Activated naive CD8-positive, alpha-beta T cell treated with anti-CD3 and anti-CD28 coated beads for 36 hours (primary cell): ENCODE data around the gene ELOVL5. TPM values are rescaled to one million over a fixed set of nuclear protein-coding genes. Genes with fewer than 3 reads are reported as not detected.

ENCODE experiments used
- DNase-seq: peaks from one replicate; pipeline ENCODE4 v3.0.0; 2021
- H3K27ac Mint-ChIP-seq: one replicate; pipeline ENCODE4 v1.8.0; 2022; ENCODE audit warnings: mild to moderate bottlenecking, moderate library complexity, mixed read lengths
- H3K27me3 Mint-ChIP-seq: one replicate; pipeline ENCODE4 v1.8.0; 2022; ENCODE audit warnings: mild to moderate bottlenecking, mixed read lengths
- H3K36me3 Mint-ChIP-seq: one replicate; pipeline ENCODE4 v1.8.0; 2021; ENCODE audit warnings: mild to moderate bottlenecking, mixed read lengths
- H3K4me1 Mint-ChIP-seq: one replicate; pipeline ENCODE4 v1.8.0; 2021; ENCODE audit warnings: mixed read lengths
- H3K4me3 Mint-ChIP-seq: one replicate; pipeline ENCODE4 v1.8.0; 2022; ENCODE audit warnings: mild to moderate bottlenecking, moderate library complexity, mixed read lengths
- H3K9me3 Mint-ChIP-seq: one replicate; pipeline ENCODE4 v1.8.0; 2022; ENCODE audit warnings: mixed read lengths
- total RNA-seq, 2 experiments: library from RNA; stranded (reverse); gene quantifications; one replicate each; pipeline ENCODE4 v1.2.3, GENCODE V29; 2021

Gene ELOVL5
- total RNA-seq, 2 experiments from 2014 or later, result 86.2 to 88.3 TPM

GRCh38 chr6:53366128-53366641 lies 17.4 kb upstream of the ELOVL5 start:
- H3K9me3 Mint-ChIP-seq, result peaks cover 6% of the 10 kb centered on the region
- no peak overlapping the region for H3K4me3 Mint-ChIP-seq
- DNase-seq, result no peak
- no peak overlapping the region for H3K27ac Mint-ChIP-seq
- peaks cover 16% of the 10 kb centered on the region for H3K4me1 Mint-ChIP-seq
- H3K36me3 Mint-ChIP-seq, result peaks cover 10% of the 10 kb centered on the region
- H3K27me3 Mint-ChIP-seq, result peaks cover 8% of the 10 kb centered on the region

DNA sequence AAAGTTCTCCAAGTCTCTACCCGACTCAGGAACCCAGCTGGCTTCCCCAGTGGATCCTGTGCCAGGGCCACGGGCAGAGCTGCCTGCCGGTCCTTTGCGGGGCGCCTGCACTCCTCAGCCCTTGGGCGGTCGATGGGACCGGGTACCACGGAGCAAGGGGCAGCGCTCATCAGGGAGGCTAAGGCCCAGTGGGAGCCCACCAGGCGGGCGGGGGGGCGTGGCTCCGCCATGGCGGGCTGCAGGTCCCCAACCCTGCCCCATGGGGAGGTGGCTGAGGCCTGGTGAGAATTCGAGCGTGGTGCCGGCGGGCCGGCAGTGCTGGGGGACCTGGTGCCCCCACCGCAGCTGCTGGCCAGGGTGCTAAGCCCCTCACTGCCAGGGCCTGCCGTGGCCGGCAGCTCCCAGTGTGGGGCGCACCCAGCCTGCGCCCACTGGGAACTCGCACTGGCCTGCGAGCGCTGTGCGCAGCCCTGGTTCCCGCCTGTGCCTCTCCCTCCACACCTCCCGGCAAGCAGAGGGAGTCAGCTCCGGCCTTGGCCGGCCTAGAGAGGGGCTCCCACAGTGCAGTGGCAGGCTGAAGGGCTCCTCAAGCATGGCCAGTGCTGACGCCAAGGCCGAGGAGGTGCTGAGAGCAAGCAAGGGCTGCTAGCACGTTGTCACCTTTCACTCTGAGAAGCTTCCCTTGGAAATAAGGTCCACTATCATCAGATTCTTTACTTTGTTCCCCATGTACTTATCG lies 14.8 kb upstream of the ELOVL5 start:
- H3K36me3 Mint-ChIP-seq, result peaks cover 10% of the 10 kb centered on the region
- peaks cover 30% of the 10 kb centered on the region for H3K4me1 Mint-ChIP-seq
- H3K4me3 Mint-ChIP-seq, result no peak overlapping the region
- peaks cover 7% of the 10 kb centered on the region for H3K9me3 Mint-ChIP-seq
- H3K27me3 Mint-ChIP-seq, result no peaks in the 10 kb centered on the region
- DNase-seq, result no peak
- no peak overlapping the region for H3K27ac Mint-ChIP-seq

GRCh38 chr6:53361549-53362031 lies 12.8 kb upstream of the ELOVL5 start:
- peaks cover 3% of the 10 kb centered on the region for H3K9me3 Mint-ChIP-seq
- H3K36me3 Mint-ChIP-seq, result peaks cover 2% of the 10 kb centered on the region
- H3K27me3 Mint-ChIP-seq, result no peaks in the 10 kb centered on the region
- peaks cover 34% of the 10 kb centered on the region for H3K4me1 Mint-ChIP-seq
- peak; percentile 50 for DNase-seq
- peak overlapping the region; percentile 30 for H3K4me3 Mint-ChIP-seq
- peak overlapping the region; percentile 75 for H3K27ac Mint-ChIP-seq

DNA sequence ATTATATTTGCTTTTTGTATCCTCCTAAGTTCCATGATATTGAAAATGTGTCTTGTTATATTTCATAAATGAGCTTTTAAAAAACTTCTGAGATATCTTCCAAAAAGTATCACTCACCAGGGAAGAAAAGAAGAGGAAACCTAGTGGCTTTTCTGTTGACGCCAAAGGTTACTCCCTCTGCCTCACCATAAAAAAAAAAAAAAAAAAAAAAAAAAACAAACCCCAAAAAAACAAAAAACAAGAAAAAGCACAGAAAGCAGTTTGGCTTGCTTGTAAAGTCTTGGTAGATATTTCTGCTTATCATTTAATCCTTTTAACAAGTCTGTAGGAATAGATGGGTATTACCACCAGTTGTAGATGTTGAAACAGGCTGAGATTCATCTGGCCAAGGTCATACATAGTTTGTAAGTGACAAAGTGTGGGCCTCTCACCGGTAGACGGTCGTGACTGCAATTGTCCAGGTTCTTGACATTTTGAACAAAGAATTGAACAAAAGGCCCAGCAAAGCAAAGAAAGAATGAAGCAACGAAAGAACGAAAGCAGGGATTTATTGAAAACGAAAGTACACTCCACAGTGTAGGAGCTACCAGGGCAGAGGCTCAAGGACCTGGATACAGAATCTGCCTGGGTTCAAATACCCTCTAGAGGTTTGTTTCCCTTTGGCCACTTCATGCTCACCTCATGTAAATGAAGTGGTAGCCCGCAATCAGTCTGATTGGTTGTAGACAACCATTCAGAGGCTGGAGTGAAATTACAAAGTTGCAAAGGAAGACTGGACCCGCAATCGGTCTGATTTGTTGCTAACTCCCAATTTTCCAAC lies 11.6 kb upstream of the ELOVL5 start:
- peaks cover 34% of the 10 kb centered on the region for H3K4me1 Mint-ChIP-seq
- peaks cover 1% of the 10 kb centered on the region for H3K9me3 Mint-ChIP-seq
- H3K27ac Mint-ChIP-seq, result peak overlapping the region; percentile 99
- DNase-seq, result no peak
- peak overlapping the region; percentile 92 for H3K4me3 Mint-ChIP-seq
- peaks cover 2% of the 10 kb centered on the region for H3K36me3 Mint-ChIP-seq
- no peaks in the 10 kb centered on the region for H3K27me3 Mint-ChIP-seq

- peaks cover 2% of the 10 kb centered on the region for H3K36me3 Mint-ChIP-seq
- DNase-seq, result no peak
- peak overlapping the region; percentile 99 for H3K27ac Mint-ChIP-seq
- peak overlapping the region; percentile 92 for H3K4me3 Mint-ChIP-seq
- H3K27me3 Mint-ChIP-seq, result no peaks in the 10 kb centered on the region
- H3K9me3 Mint-ChIP-seq, result peaks cover 1% of the 10 kb centered on the region
- peaks cover 34% of the 10 kb centered on the region for H3K4me1 Mint-ChIP-seq
Observed at GRCh38 chr6:53359843-53360092, 11.0 kb upstream of the ELOVL5 start.

DNA sequence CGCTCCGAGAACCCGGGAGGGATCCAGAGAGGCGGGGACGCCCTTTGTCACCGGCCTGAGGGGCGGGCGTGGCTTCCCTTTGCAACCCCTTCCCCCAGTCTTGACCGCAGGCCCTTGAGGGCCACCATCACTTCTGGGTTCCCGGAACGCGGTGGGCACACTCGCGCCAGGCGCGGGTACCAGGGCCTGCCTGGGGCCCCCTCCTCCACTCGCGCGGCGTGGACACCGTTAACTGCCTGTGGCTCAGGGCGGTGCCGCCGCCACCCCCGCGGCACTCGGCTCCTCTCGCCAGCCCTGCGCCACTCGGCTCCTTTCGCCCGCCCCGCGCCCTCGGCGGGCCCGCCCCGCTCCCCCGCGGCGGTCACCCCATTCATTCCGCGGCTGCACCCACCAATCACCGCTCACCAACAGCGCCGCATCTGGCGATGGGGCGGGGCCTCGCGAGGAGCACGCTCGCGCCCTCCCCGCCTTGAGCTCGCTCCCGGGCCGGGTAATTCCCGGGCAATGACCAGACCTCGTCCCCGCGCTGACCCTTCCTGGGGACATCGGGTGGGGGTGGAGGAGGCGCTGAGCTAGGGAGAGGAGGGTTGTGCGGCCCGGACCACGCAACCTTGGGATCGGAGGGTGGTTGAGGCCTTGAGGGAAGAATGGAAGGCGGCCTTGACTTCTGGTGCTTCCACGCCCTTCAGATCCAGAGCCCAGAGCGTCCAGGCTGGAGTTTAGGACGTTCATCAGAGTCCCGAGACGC lies 10.5 kb upstream of the ELOVL5 start:
- Mint-ChIP-seq H3K4me3 (peak overlapping the region; percentile 92), H3K27ac (peak overlapping the region; percentile 99), H3K4me1 (peaks cover 34% of the 10 kb centered on the region), H3K36me3 (peaks cover 2% of the 10 kb centered on the region), H3K9me3 (peaks cover 1% of the 10 kb centered on the region), H3K27me3 (no peaks in the 10 kb centered on the region)
- DNase-seq, result peak; percentile 95

- no peak for DNase-seq
- H3K27me3 Mint-ChIP-seq, result no peaks in the 10 kb centered on the region
- H3K4me3 Mint-ChIP-seq, result peak overlapping the region; percentile 82
- H3K4me1 Mint-ChIP-seq, result peaks cover 34% of the 10 kb centered on the region
- H3K9me3 Mint-ChIP-seq, result peaks cover 1% of the 10 kb centered on the region
- peak overlapping the region; percentile 99 for H3K27ac Mint-ChIP-seq
- peaks cover 2% of the 10 kb centered on the region for H3K36me3 Mint-ChIP-seq
Observed at GRCh38 chr6:53358440-53359094, 9.8 kb upstream of the ELOVL5 start.

GRCh38 chr6:53357576-53358360 lies 9.0 kb upstream of the ELOVL5 start:
- no peak for DNase-seq
- H3K36me3 Mint-ChIP-seq, result peaks cover 2% of the 10 kb centered on the region
- H3K27ac Mint-ChIP-seq, result peak overlapping the region; percentile 60
- H3K4me1 Mint-ChIP-seq, result peaks cover 34% of the 10 kb centered on the region
- no peaks in the 10 kb centered on the region for H3K27me3 Mint-ChIP-seq
- H3K4me3 Mint-ChIP-seq, result no peak overlapping the region
- peaks cover 1% of the 10 kb centered on the region for H3K9me3 Mint-ChIP-seq

- no peak overlapping the region for H3K27ac Mint-ChIP-seq
- no peak for DNase-seq
- H3K36me3 Mint-ChIP-seq, result no peaks in the 10 kb centered on the region
- H3K9me3 Mint-ChIP-seq, result no peaks in the 10 kb centered on the region
- no peaks in the 10 kb centered on the region for H3K27me3 Mint-ChIP-seq
- peaks cover 8% of the 10 kb centered on the region for H3K4me1 Mint-ChIP-seq
- no peak overlapping the region for H3K4me3 Mint-ChIP-seq
Observed at GRCh38 chr6:53353624-53354023, 4.9 kb upstream of the ELOVL5 start.

DNA sequence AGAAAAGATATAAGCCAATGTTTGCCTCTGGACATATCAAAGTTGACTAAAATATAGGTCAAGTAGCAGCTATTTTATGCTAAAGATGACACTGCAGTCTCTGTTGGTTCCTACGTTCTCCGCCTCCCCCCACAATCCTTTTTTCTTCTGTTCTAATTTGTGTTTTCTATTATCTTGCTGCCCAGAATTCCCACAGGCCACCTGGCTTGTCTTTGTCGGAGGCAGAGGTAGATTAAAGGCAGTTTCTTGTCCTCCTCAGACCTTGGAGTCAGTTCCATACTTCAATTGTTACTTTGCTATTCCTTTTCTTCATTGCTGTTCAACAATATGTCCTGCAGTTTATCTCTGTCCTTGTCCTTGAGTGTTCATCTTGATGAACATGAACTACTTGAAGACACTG lies 3.6 kb upstream of the ELOVL5 start:
- Mint-ChIP-seq H3K4me3 (no peak overlapping the region), H3K27me3 (no peaks in the 10 kb centered on the region), H3K4me1 (peaks cover 3% of the 10 kb centered on the region), H3K9me3 (no peaks in the 10 kb centered on the region), H3K36me3 (peaks cover 2% of the 10 kb centered on the region), H3K27ac (no peak overlapping the region)
- DNase-seq, result no peak

DNA sequence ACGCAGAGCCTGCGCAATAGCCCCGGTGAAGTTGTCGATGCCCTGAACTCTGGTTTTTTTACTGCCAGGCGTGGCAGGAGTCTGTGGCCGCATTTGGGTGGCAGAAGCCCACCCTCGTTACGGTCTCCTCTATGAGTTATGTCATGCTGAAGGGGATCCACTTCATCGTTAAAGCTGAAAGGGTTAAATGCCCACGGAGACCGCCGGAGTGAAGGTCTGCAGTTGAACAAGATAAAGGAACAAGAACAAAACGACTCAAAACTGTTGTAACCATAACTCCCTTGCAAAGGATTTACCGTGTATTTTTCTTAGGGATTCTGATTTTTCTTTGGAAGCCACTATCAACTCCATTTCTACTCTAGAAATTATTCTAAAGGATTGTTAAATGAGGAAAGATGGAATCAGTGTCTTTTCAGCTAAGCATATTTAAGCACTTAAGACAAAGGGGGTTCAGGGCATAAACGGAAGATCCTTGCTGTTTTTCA lies 501 bp upstream of the ELOVL5 start:
- no peaks in the 10 kb centered on the region for H3K27me3 Mint-ChIP-seq
- H3K36me3 Mint-ChIP-seq, result peaks cover 24% of the 10 kb centered on the region
- H3K4me1 Mint-ChIP-seq, result peaks cover 30% of the 10 kb centered on the region
- peak overlapping the region; percentile 80 for H3K27ac Mint-ChIP-seq
- no peak for DNase-seq
- no peaks in the 10 kb centered on the region for H3K9me3 Mint-ChIP-seq
- H3K4me3 Mint-ChIP-seq, result peak overlapping the region; percentile 92

- peaks cover 28% of the 10 kb centered on the region for H3K36me3 Mint-ChIP-seq
- peaks cover 42% of the 10 kb centered on the region for H3K4me1 Mint-ChIP-seq
- H3K27me3 Mint-ChIP-seq, result no peaks in the 10 kb centered on the region
- H3K27ac Mint-ChIP-seq, result peak overlapping the region; percentile 87
- peak overlapping the region; percentile 92 for H3K4me3 Mint-ChIP-seq
- DNase-seq, result peak; percentile 60
- no peaks in the 10 kb centered on the region for H3K9me3 Mint-ChIP-seq
Observed at GRCh38 chr6:53347921-53348370, 804 bp downstream of the ELOVL5 start.

DNA sequence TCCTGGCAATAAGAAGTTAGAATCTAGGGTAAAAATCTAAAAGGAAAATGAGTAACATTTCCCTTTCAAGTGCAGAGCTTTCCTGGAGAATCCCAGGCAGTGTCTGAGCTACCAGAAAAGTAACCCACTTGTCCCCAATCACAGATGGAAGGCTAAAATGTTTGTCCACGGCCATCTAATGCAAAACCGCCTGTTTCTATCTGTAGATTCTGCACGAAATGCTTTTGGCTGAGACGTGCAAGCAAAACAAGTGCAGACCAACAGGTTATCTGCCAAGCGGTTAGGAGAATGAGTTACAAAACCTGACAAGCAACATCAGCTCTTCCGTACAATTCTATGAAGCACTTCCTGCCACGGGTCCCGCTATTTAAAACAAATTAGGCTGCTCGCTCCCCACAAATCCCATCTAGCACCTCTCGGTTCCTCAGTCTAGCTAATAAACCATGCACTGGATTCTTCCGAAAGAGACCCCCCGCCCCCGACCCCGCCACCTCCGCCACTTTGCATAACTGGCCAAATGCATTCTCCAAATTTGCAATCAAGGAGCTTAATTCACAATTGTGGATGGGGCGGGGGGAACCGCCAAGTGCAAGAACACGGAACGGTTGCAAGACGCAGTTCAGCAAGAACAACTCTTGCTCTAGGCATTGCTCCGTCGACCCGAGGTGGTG lies 1.4 kb downstream of the ELOVL5 start:
- Mint-ChIP-seq H3K36me3 (peaks cover 32% of the 10 kb centered on the region), H3K4me1 (peaks cover 44% of the 10 kb centered on the region), H3K9me3 (no peaks in the 10 kb centered on the region), H3K4me3 (peak overlapping the region; percentile 92), H3K27ac (peak overlapping the region; percentile 87), H3K27me3 (no peaks in the 10 kb centered on the region)
- no peak for DNase-seq
